GM23338 (cell line): ENCODE data around the gene AGFG2. TPM values are rescaled to one million over a fixed set of nuclear protein-coding genes. Genes with fewer than 3 reads are reported as not detected.

Experiments
- CREB1 ChIP-seq: fragments of 250-450 bp; sonication (Bioruptor Pico); IDR thresholded peaks from 2 replicates; pipeline ENCODE4 v1.5.0; 2020; ENCODE audit warnings: low read depth, mild to moderate bottlenecking, moderate library complexity
- EZH2 ChIP-seq: fragments of 200-600 bp; sonication (generic); IDR thresholded peaks from one replicate; pipeline ENCODE4 v1.8.0; 2017; ENCODE audit warnings: antibody characterized with exemption, mild to moderate bottlenecking, low read depth; ENCODE audit not compliant: unreplicated experiment
- EZH2phosphoT487 ChIP-seq: fragments of 200-600 bp; sonication (generic); IDR thresholded peaks from one replicate; pipeline ENCODE4 v1.8.1; 2018; ENCODE audit warnings: antibody characterized with exemption; ENCODE audit not compliant: unreplicated experiment
- JUNB ChIP-seq: IDR thresholded peaks from one replicate; pipeline ENCODE4 v1.6.1; 2016; ENCODE audit warnings: antibody characterized with exemption; ENCODE audit not compliant: unreplicated experiment
- NANOG ChIP-seq: IDR thresholded peaks from 2 replicates; pipeline ENCODE4 v1.6.1; 2016; ENCODE audit warnings: antibody characterized with exemption, borderline replicate concordance
- ZNF114 ChIP-seq: fragments of 250-450 bp; sonication (Bioruptor Pico); IDR thresholded peaks from 2 replicates; pipeline ENCODE4 v1.5.0; 2020; ENCODE audit warnings: mild to moderate bottlenecking, moderate library complexity
- ZNF331 ChIP-seq: fragments of 250-450 bp; sonication (Bioruptor Pico); IDR thresholded peaks from 2 replicates; pipeline ENCODE4 v1.5.0; 2020; ENCODE audit warnings: low read depth, mild to moderate bottlenecking, moderate library complexity
- polyA plus RNA-seq: library from polyadenylated mRNA; unstranded; fragments of >200 nt; fragmentation: Nextera tagmentation; extraction: Ambion mirVana; gene quantifications from 2 replicates; pipeline ENCODE4 v1.2.1, GENCODE V29; 2016
- total RNA-seq: library from RNA; depleted of rRNA; stranded (reverse); fragments of >200 nt; shearing (Covaris generic); gene quantifications from 2 replicates; pipeline ENCODE4 v1.2.3, GENCODE V29; 2014
- TF ChIP-seq, protein P1 (sequence below): fragments of 250-450 bp; sonication (Bioruptor Pico); IDR thresholded peaks from 2 replicates; pipeline ENCODE4 v1.5.0; 2020; ENCODE audit warnings: mild to moderate bottlenecking, moderate library complexity
- TF ChIP-seq, protein P2 (sequence below): IDR thresholded peaks from 2 replicates; pipeline ENCODE4 v1.6.1; 2016; ENCODE audit warnings: antibody characterized with exemption
- TF ChIP-seq, protein P3 (sequence below): IDR thresholded peaks from one replicate; pipeline ENCODE4 v1.6.1; 2018; ENCODE audit warnings: antibody characterized with exemption; ENCODE audit not compliant: unreplicated experiment

The AGFG2 gene
- total and polyA plus RNA-seq, 2 experiments from 2014 or later, result 2.3 to 8.9 TPM

DNA sequence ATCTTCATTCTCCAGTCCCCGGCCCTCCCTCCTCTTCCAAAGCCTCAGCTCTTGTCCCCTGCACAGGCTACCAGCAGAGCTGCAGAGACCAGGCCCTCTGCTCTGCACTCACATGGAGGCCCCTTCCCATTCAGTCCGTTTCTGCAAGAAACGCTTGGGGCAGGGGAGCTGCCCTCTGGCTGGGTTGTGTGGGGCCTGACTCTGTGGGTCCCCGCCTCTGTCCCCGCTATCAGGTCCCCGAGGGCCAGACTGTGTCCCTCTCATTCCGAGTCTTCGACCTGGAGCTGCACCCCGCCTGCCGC is 64.7 kb downstream of the AGFG2 start (continued):
- TF ChIP-seq, protein P1, sequence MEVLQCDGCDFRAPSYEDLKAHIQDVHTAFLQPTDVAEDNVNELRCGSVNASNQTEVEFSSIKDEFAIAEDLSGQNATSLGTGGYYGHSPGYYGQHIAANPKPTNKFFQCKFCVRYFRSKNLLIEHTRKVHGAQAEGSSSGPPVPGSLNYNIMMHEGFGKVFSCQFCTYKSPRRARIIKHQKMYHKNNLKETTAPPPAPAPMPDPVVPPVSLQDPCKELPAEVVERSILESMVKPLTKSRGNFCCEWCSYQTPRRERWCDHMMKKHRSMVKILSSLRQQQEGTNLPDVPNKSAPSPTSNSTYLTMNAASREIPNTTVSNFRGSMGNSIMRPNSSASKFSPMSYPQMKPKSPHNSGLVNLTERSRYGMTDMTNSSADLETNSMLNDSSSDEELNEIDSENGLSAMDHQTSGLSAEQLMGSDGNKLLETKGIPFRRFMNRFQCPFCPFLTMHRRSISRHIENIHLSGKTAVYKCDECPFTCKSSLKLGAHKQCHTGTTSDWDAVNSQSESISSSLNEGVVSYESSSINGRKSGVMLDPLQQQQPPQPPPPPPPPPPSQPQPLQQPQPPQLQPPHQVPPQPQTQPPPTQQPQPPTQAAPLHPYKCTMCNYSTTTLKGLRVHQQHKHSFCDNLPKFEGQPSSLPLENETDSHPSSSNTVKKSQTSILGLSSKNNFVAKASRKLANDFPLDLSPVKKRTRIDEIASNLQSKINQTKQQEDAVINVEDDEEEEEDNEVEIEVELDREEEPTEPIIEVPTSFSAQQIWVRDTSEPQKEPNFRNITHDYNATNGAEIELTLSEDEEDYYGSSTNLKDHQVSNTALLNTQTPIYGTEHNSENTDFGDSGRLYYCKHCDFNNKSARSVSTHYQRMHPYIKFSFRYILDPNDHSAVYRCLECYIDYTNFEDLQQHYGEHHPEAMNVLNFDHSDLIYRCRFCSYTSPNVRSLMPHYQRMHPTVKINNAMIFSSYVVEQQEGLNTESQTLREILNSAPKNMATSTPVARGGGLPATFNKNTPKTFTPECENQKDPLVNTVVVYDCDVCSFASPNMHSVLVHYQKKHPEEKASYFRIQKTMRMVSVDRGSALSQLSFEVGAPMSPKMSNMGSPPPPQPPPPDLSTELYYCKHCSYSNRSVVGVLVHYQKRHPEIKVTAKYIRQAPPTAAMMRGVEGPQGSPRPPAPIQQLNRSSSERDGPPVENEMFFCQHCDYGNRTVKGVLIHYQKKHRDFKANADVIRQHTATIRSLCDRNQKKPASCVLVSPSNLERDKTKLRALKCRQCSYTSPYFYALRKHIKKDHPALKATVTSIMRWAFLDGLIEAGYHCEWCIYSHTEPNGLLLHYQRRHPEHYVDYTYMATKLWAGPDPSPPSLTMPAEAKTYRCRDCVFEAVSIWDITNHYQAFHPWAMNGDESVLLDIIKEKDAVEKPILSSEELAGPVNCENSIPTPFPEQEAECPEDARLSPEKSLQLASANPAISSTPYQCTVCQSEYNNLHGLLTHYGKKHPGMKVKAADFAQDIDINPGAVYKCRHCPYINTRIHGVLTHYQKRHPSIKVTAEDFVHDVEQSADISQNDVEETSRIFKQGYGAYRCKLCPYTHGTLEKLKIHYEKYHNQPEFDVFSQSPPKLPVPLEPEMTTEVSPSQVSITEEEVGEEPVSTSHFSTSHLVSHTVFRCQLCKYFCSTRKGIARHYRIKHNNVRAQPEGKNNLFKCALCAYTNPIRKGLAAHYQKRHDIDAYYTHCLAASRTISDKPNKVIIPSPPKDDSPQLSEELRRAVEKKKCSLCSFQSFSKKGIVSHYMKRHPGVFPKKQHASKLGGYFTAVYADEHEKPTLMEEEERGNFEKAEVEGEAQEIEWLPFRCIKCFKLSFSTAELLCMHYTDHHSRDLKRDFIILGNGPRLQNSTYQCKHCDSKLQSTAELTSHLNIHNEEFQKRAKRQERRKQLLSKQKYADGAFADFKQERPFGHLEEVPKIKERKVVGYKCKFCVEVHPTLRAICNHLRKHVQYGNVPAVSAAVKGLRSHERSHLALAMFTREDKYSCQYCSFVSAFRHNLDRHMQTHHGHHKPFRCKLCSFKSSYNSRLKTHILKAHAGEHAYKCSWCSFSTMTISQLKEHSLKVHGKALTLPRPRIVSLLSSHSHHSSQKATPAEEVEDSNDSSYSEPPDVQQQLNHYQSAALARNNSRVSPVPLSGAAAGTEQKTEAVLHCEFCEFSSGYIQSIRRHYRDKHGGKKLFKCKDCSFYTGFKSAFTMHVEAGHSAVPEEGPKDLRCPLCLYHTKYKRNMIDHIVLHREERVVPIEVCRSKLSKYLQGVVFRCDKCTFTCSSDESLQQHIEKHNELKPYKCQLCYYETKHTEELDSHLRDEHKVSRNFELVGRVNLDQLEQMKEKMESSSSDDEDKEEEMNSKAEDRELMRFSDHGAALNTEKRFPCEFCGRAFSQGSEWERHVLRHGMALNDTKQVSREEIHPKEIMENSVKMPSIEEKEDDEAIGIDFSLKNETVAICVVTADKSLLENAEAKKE (CRISPR knock-in tag), result no peak
- TF ChIP-seq, protein P2, sequence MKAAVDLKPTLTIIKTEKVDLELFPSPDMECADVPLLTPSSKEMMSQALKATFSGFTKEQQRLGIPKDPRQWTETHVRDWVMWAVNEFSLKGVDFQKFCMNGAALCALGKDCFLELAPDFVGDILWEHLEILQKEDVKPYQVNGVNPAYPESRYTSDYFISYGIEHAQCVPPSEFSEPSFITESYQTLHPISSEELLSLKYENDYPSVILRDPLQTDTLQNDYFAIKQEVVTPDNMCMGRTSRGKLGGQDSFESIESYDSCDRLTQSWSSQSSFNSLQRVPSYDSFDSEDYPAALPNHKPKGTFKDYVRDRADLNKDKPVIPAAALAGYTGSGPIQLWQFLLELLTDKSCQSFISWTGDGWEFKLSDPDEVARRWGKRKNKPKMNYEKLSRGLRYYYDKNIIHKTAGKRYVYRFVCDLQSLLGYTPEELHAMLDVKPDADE, result no peak
- no peak for TF ChIP-seq ZNF114 (CRISPR knock-in tag)
- TF ChIP-seq, protein P3, sequence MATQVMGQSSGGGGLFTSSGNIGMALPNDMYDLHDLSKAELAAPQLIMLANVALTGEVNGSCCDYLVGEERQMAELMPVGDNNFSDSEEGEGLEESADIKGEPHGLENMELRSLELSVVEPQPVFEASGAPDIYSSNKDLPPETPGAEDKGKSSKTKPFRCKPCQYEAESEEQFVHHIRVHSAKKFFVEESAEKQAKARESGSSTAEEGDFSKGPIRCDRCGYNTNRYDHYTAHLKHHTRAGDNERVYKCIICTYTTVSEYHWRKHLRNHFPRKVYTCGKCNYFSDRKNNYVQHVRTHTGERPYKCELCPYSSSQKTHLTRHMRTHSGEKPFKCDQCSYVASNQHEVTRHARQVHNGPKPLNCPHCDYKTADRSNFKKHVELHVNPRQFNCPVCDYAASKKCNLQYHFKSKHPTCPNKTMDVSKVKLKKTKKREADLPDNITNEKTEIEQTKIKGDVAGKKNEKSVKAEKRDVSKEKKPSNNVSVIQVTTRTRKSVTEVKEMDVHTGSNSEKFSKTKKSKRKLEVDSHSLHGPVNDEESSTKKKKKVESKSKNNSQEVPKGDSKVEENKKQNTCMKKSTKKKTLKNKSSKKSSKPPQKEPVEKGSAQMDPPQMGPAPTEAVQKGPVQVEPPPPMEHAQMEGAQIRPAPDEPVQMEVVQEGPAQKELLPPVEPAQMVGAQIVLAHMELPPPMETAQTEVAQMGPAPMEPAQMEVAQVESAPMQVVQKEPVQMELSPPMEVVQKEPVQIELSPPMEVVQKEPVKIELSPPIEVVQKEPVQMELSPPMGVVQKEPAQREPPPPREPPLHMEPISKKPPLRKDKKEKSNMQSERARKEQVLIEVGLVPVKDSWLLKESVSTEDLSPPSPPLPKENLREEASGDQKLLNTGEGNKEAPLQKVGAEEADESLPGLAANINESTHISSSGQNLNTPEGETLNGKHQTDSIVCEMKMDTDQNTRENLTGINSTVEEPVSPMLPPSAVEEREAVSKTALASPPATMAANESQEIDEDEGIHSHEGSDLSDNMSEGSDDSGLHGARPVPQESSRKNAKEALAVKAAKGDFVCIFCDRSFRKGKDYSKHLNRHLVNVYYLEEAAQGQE, result no peak
- no peak for TF ChIP-seq ZNF331 (CRISPR knock-in tag)
- TF ChIP-seq CREB1 (CRISPR knock-in tag), result no peak
- TF ChIP-seq NANOG, result no peak
- TF ChIP-seq EZH2phosphoT487, result no peak
- TF ChIP-seq EZH2, result no peak
- TF ChIP-seq JUNB, result no peak
